ENCODE results near the gene LCP2.

Gene LCP2

DNA sequence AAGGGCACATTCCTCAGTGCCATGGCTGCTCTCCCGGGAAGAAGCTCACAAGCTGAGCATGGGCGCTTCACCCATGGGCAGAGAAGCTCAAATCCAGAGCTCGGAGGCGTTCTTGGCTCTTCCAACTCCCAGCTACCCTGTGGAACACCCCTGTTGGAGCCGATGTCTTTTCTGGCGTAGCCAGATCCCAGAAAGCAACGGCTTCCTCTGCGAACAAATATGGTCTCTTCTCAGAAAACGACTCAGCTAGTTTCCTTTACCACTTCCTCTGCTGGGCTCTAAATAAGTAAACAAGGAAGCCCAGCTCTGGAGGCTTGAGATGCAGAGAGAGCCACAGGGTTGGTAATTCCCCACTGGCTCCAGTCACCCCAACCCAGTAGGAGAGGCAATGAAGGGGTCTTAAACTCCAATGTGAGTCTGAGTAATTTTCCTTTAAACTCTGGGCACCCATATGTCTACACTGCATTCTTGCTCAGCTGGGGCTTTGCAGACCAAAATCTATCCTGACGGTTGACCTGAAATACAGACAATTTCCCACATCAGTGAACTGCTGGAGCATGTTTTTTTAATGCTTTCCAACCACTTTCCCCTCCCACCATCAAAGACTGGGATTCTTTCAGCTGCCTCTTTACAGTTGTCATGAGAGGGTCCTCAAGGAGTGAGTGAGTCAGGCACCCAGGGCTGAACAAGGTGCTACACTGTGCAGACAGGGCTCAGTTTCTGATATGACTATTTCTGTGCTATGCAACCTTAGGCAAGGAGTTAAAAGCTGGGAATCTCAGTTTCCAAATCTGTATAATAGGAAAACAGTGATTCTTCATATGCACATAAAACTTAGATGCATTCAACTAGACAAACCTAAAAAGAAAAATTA is at the start of gene LCP2:
LCP2 (minus strand) TSS at position 189 of the 874 bp plus-strand sequence; CDS start at position 23, 166 bp downstream.
- peak; percentile 87 to 90 for DNase-seq

DNA sequence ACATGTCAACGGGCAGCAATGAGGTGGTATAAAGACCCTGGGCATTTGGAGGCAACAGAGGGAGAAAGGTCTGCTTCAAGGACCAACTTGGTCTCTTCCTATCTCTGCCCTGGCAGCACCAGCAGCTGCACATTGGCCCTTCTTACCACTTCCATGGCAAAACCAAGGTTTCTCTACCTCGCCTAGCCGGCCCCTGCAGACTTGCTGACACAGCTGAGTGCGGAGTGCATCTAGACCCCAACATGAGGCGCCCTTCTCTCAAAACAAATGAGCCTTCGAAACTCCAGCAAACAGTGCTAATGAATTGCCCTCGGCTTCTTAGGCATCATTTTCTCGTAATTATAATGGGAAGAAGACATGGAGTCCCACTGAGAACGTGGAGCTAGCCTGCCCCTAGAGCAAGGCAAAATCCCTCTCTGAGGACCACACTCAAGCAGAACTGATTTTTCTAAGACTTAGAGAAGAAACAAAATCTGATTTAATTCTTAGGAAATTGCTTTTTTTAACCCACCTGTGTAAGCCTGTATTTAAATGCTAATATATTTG is 49.5 kb upstream of the LCP2 start:
- DNase-seq = no peak

DNA sequence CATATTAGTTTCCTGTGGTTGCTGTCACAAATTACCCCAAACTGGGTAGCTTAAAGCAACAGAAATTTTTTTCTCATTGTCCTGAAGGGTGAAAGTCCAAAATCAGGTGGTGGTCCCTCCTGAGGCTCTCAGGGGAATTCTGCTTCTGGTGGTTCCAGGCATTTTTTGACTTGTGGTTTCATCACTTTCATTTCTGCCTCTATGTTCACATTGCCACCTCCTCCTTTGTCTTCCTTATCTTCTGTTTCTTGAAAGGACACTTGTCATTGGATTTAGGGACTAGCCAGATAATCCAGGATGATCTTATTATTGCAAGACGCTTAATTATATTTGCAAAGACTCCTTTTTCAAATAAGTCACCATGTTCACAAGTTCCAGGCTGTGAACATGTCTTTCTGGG is 48.4 kb upstream of the LCP2 start:
- DNase-seq = no peak

- no peak for DNase-seq
Measured at GRCh38 chr5:170343177-170343576, 45.6 kb upstream of the LCP2 start.

DNA sequence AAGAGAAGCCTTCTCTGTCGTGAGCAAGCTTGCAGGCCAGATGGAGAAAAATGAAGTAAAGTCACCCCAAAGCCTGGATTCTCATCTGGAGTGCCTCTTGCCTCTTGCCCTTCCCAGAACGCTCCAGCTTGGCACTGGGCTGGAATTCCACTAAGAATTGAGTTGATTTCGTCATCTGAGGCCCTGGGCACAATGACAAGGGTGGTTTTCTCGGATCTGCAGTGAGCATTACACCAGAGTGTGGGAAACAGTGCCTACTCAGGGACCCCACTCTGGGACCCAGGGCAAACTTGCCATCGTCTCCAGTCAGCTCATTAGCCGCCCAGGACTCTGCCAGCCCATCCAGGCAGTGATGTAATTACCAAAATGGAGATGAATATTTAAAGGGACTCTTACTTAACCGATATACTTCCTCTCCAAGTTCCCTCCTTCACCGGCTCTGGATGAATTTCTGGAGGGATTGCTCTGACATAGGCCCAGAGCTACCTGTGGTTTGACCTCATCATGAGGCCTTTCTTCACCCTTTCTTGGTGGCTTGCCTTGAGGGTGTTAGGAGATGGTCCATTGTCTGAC is 44.7 kb upstream of the LCP2 start:
- DNase-seq = no peak

DNA sequence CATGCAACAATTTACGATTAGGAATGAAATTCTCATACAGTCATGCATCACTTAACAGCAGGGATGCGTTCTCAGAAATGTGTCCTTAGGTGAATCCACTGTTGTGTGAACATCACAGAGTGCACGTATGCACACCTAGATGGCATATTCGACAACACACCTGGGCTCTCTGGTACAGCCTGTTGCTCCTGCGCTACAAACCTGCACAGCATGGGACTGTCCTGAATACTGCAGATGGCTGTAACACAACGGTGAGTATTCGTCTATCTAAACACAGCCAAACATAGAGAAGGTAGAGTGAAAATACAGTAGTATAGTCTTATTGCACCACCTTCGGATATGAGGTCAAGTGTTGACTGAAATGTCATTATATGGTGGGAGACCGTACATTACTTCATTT is 44.0 kb upstream of the LCP2 start:
- DNase-seq = no peak

- DNase-seq = no peak
Measured at GRCh38 chr5:170339780-170340167, 42.2 kb upstream of the LCP2 start.

DNA sequence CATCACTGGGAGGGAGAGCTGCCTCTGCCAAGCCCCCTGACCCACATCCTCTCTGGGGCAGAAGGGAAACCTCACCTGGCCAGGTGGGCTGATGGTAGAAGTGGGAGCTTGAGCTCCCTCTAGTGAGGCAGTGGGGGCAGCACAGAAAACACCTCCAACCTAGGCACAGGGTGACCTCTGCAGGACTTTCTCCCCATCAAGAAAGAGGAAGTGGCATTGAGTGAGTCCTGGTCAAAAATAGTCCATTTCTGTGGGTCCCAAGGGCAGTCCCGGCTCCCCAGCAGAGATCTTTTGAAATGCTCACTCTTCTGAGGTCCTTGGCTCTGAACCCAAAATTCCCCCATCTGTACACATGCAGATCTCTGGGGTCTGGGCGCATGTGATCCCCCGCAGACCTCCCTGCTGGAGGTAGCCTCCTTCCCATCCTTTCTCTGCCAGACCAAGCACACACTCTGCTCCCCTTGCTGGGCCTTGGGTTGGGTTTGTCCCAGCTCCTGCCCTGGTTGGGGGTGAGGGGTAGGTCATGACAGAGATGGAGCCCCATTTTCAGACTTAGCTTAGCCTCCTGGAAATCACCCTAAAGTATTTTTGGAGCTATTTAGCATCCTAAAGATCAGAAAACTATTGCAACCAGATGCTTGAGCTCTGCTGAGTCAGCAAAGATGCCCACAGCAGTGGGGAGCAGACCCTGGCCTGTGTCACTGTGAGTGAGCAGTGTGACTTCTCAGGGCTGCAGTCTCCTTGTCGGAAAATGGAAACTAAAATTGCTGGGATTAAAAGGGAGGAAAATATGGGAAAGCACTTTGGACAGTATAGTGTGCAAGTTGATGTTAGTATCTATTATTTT is 41.6 kb upstream of the LCP2 start:
- peak in 1 of 2 donors; percentile 50 for DNase-seq

DNA sequence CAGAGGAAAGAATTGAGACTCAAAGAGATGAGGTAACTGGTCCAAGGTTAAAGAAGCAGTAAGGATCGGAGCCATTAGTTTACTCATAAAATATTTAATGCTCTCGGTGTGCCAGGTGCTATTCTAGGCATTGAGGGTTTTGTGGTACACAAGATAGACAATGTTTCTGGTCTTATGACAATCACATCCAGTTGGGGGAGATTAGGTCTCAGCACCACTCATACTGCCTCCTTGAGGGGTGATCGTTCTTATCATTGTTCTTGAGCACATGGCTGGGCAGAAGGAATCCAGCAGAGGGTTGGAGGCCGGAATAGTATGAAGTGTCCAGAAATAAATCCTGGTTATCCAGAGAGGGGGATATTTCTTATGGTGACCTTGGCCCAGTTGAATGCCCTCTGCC is 40.7 kb upstream of the LCP2 start:
- no peak for DNase-seq

DNA sequence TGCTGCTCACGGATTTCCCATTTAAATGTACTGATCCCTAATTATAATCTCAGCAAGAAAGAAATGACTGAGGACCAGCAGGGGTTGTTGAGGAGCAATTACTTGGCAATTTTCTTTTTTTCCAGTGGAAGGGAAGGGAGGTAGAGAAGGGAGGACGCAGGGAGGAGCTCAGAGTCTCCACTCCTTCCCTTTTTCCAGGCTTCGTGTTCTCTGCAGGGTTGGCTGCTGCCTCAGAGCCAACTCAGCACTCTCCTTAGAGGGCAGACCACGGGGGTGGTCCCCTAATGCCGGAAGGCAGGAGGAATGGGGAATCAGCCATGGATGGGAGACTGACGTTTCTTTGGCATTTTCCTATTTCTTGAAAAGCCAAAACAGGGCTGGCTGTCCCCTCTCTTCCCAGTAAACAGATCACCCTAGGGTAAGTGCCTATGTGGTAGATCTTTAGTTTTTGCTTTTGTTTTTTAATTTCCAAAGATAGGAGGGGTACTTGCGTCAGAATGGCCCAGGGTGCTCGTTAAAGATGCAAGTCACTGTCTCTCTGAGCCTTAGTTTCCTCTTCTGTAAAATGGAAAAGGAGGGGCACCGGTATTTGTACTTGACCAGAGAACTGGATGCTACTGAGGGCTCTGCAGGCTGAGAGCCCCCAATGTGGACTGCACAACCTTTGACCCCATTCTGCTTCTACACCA is 39.6 kb upstream of the LCP2 start:
- no peak for DNase-seq

GRCh38 chr5:170336065-170336464 is 38.5 kb upstream of the LCP2 start:
- no peak for DNase-seq

- no peak for DNase-seq
Measured at GRCh38 chr5:170334626-170335025, 37.0 kb upstream of the LCP2 start.

DNA sequence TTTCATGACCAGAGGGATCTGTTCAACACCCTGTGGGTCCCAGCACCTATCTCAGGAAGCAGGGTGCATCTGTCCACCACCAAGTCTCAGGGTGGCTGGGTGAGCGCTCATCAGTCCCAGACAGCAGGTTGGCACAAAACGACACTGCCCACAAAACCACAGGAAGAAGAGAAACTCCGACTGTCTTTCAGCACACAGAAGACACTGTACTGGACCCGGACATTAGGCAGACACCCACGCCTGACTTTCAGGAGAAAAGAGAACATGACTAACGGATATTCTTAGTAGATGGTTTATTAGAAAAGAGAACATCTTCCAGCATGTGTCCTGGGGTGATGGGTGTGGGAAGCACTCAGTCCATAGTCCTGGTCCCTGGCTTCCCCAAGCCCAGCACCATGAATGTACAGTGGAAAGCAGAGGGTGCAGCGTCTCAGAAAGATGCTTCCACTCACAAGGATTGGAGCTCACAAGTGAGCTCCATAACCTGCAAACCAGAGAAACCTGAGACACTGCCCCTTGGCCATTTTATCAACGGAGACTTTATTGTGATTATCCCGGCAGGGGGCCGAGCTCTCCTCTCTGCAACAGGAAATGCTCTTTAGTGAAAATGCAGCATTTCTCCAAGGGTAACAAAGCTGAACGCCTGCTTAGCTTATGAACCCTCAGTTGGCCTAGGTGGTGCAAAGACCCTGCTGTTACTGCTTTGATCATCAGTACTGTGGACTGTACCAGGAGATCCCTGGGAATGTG is 35.8 kb upstream of the LCP2 start:
- peak; percentile 90 to 96 for DNase-seq

- DNase-seq = no peak
Measured at GRCh38 chr5:170332058-170332457, 34.5 kb upstream of the LCP2 start.

DNA sequence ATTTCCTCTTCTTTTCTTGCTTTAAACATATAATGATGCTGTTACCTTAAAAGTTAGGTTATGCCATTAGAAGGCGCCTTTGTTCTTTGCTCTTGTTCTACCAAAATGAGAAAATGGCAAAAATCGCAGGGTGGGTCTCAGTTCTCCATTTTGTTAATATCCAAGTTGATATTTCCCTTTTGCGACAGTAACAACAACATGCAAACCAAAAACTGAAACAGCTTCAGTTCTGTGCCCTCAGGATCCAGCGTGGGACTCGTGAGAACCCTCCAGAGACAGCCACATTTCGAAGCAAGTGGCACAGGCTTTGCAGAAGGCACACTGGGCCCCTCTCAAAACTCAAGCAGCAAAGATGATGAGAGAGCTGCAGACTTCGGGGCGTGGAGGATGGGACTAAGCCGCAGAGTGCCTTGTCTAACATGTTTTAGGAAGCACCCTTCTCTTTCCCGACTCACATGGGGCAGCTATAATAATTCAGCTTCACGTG is 33.0 kb upstream of the LCP2 start:
- DNase-seq = peak; percentile 51 to 67

DNA sequence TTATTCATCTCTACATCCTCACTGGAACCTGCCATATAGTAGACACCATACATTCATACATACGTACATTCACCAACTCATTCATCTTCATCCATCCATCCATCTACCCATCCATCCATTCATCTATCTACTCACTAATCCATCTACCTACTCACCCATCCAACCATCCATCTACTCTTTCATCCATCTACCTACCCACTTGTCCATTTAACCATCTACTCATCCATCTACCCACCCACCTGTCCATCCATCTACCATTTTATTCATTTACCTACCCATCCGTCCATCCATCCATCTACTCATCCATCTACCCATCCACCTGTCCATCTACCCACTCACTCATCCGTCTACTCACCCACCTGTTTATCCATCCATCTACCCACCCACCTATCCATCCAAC is 31.9 kb upstream of the LCP2 start:
- DNase-seq = no peak

DNA sequence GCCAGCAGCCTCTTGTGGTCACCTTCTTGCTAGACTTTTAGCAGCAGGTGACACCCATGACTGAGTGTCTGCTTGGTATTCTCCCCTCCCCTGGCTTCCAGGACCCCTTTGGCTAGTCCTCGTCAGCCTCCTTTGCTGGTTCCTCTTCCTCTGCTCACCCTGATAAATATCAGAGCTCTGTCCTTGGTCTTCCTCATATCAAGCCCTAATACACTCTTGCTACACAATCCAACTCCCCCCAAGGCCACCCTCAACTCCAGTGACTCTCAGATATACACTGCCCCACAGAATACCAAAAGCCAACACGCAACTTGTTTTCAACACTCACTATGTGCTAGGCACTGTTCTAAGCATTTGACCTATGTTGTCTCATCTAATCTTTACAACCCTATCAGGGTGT is 30.3 kb upstream of the LCP2 start:
- no peak for DNase-seq

- no peak for DNase-seq
Measured at GRCh38 chr5:170327168-170327567, 29.6 kb upstream of the LCP2 start.

GRCh38 chr5:170319301-170319700 is 21.7 kb upstream of the LCP2 start:
- no peak for DNase-seq

- peak in 1 of 2 donors; percentile 66 for DNase-seq
Measured at GRCh38 chr5:170317499-170317898, 19.9 kb upstream of the LCP2 start.

DNA sequence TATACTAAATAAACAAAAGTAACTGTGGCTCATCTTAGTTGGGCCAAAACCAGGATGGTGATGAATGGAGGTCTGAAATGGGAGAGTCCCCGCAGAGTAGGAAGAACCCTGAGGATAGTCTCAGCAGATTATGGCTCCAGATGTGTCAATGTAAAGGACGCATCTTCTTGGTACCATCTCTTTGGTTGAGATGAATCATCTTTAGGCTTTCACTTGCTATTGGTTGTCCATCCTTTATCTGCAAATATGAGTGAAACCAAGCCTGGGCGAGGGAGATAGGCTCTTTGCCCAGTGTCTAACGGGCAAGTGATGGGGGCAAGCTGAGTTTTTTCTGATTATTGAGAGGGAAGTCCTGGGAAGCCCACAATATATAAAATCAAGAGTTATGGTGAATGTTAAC is 19.4 kb upstream of the LCP2 start:
- DNase-seq = no peak

GRCh38 chr5:170315154-170315553 is 17.6 kb upstream of the LCP2 start:
- DNase-seq = no peak
